AG09309 (cell line): ENCODE data around the gene TCF15.
A peak's percentile ranks its signal among the peaks of the same experiment; 100 is the strongest.

ENCODE experiments used
- DNase-seq: peaks from one replicate; pipeline ENCODE4 v3.0.0-alpha.2; 2010; ENCODE audit warnings: low read depth
- H3K4me3 ChIP-seq: 2 replicates; pipeline ENCODE4 v1.5.1; 2011; ENCODE audit warnings: mild to moderate bottlenecking, low read depth, low read length, moderate library complexity; ENCODE audit not compliant: control insufficient read depth
- TF ChIP-seq, protein P1 (sequence below): IDR thresholded peaks from 2 replicates; pipeline ENCODE4 v1.5.1; 2011; ENCODE audit warnings: mild to moderate bottlenecking, low read depth, low read length, inconsistent platforms; ENCODE audit not compliant: insufficient read depth, control insufficient read depth; ENCODE audit errors: missing control alignments

The TCF15 gene, protein sequence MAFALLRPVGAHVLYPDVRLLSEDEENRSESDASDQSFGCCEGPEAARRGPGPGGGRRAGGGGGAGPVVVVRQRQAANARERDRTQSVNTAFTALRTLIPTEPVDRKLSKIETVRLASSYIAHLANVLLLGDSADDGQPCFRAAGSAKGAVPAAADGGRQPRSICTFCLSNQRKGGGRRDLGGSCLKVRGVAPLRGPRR

DNA sequence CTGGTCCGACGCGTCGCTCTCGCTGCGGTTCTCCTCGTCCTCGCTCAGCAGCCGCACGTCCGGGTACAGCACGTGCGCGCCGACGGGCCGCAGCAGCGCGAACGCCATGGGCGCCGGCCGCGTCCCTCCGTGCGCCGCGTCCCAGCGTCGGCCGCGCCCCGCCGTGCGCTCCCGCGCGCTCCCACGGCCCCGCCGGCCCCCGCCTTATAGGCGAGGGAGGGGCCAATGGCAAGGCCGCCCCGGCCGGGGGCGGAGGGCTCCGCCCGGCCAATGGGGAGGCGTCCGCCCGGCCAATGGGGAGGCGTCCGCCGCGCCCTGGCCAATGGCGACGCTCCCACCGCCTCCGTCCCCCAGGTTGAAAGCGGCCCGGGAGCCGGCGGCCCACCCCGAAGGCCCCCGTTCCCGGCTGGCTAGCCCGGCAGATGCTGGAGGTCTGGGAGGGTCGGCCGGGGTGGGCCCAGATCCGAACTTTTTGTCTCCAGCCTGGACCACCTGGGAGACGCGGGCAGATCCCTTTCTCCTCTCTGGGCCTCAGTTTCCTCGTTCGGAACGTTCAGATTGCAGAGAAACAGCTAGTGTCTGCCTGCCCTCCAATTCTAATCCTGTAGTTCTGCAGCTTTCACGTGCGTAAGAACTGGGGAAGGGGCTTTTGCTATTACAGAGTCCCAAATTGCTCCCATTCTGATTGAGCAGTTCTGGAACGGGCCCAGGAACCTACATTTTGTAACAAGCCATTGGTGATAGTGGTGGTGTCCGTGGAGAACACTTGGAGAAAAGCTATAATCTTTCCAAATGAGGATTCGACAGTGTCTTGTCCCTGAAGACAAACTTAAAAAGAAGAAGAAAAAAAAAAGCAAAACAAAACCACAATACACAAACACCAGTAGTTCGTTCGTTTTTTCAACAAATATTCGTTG is at the start of gene TCF15:
TSS of gene TCF15 (minus strand) at position 180 of the 917 bp plus-strand sequence. CDS start at position 108, 72 bp downstream.
- TF ChIP-seq, protein P1, sequence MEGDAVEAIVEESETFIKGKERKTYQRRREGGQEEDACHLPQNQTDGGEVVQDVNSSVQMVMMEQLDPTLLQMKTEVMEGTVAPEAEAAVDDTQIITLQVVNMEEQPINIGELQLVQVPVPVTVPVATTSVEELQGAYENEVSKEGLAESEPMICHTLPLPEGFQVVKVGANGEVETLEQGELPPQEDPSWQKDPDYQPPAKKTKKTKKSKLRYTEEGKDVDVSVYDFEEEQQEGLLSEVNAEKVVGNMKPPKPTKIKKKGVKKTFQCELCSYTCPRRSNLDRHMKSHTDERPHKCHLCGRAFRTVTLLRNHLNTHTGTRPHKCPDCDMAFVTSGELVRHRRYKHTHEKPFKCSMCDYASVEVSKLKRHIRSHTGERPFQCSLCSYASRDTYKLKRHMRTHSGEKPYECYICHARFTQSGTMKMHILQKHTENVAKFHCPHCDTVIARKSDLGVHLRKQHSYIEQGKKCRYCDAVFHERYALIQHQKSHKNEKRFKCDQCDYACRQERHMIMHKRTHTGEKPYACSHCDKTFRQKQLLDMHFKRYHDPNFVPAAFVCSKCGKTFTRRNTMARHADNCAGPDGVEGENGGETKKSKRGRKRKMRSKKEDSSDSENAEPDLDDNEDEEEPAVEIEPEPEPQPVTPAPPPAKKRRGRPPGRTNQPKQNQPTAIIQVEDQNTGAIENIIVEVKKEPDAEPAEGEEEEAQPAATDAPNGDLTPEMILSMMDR, result no peak
- no peak for DNase-seq
- H3K4me3 ChIP-seq, result no peak within 1 kb of the TSS

GRCh38 chr20:658731-659291 is 48.7 kb upstream of the TCF15 start:
- TF ChIP-seq, protein P1, result no peak
- H3K4me3 ChIP-seq, result no peak overlapping the region
- no peak for DNase-seq

GRCh38 chr20:658202-658601 is 48.1 kb upstream of the TCF15 start:
- H3K4me3 ChIP-seq, result no peak overlapping the region
- DNase-seq, result no peak
- TF ChIP-seq, protein P1, result no peak

DNA sequence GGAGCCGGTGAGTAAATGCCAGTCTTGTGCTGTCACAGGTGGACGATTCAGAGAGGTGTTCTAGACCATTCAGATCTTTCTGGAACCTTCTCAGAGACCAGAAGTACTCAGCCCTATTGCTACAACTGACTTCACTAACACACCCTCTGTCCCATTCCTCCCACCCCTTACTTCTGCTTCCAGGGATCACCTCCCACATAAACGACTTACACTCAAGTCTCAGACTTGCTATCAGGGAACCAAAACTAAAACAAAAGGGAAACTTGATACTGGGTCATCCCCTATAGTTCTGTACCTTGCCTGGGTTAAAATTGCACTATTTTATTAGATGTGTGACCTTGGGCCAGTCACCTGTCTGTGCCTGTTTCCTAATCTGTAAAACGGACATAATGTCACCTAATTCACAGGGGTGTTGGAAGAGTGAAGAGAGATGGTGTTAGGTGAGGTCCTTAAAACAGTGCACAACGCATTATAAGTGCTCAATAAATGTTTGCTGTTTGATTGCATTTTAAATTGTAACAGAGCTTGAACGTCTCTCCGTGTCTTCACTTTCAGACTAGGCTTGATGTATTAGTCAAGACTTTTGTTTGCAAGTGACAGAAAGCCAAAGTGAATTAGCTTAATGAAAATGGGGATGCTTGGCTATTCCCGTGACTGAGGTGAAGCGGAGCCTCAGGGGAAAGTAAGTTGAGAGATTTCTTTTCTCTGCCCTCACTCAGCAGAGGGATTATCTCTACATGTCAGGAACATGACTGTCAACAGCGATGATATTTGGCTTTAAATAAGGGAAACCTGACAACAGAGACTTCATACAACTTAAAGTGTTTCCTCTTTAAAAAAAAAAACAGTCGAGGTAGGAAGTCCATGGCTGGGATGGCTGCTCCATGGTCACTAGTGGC is 45.9 kb upstream of the TCF15 start:
- no peak for DNase-seq
- no peak overlapping the region for H3K4me3 ChIP-seq
- TF ChIP-seq, protein P1, result no peak

DNA sequence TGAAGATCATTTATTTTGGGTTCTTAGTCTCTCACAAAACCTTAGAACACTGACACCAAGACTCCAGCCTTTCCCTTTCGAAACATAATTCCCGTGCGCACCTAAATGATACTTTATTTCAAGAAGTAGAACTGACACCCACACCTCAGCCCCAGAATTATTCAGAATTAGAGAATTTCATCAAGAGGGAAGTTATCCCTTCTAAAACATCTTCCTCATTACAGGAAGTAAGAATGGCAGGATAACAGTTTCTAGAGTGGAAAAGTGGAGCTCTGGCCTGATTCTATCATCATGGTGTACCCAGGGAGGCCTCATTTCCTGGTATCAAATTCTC is 44.3 kb upstream of the TCF15 start:
- TF ChIP-seq, protein P1, result no peak
- H3K4me3 ChIP-seq, result no peak overlapping the region
- no peak for DNase-seq

DNA sequence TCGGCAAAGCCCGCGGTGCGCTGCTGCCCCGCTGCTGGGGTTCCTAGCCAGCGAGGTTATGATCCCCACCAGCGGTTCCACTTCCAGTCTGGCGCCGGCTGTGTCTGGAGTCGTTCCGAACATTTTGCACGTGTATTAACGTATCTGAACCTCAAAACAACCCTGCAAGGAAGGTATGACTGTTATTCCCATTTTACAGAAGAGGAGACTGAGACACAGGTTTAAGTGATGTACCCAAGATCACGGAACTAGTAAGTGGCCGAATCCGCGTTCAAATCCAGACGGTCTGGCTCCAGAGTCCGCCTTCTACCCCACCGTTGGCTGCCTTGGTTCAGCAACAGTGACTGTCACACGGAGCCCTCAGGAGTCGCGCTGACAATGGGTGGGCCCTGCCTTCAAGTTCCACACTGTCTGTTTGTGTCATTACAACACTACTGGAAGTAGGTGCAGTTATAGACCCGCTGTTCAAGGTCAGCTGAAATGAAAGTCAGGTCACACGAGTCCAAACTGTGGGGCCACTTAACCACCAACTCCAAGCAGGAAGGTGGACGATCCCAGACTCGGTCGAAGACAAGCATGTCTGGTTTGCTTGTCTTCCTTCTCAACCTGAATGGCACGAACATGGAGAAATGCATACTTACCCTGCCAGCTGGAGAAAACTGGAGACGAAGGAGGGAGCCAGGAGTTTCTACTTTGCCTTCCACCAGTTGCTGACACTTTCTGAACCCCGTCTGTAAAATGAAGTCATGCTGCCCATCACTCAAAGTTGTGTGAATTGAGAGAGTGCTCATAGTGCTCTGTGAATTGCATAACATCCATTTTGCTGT is 43.7 kb upstream of the TCF15 start:
- no peak for DNase-seq
- peak overlapping the region; percentile 42 for H3K4me3 ChIP-seq
- TF ChIP-seq, protein P1, result no peak
